Fibroblast of pulmonary artery (primary cell): Measurements from ENCODE around the gene IL1RAPL2.
"Not testable (repeated sequence)": the region's sequence is repeated elsewhere in the genome, so short reads cannot be mapped to it uniquely, and the experiment has no call there.

Source experiments
- DNase-seq: peaks from one replicate; pipeline ENCODE4 v3.0.0-alpha.2; 2010; ENCODE audit warnings: low read depth
- H3K4me3 ChIP-seq: replicated peaks from 2 replicates; pipeline ENCODE4 v1.5.1; 2011; ENCODE audit warnings: low read depth, mild to moderate bottlenecking, control low read depth, low read length, moderate library complexity
- TF ChIP-seq, protein P1 (sequence below): IDR thresholded peaks from 2 replicates; pipeline ENCODE4 v1.5.1; 2011; ENCODE audit warnings: mild to moderate bottlenecking, control low read depth, low read length, inconsistent platforms; ENCODE audit errors: missing control alignments

IL1RAPL2 gene

DNA sequence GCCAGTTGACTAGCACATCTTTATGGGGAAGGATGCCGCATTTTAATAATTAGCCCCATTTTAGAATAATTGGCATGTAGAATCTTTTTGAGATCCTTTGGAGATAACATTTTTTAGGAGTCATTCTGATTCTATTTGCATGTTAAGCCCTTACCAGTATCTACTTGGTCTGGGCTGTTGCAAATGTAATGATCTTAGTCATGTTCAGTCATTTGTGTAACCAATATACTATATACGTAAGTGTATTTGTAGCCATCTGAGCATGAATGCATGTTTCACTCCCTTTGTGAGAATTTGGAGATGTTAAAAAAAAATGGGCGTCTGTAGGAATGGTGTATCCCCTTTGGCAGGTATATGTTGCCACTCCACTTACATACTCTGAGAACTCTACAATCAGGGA is 535.4 kb downstream of the IL1RAPL2 start:
- H3K4me3 ChIP-seq: no peak overlapping the region
- no peak for DNase-seq
- TF ChIP-seq, protein P1, sequence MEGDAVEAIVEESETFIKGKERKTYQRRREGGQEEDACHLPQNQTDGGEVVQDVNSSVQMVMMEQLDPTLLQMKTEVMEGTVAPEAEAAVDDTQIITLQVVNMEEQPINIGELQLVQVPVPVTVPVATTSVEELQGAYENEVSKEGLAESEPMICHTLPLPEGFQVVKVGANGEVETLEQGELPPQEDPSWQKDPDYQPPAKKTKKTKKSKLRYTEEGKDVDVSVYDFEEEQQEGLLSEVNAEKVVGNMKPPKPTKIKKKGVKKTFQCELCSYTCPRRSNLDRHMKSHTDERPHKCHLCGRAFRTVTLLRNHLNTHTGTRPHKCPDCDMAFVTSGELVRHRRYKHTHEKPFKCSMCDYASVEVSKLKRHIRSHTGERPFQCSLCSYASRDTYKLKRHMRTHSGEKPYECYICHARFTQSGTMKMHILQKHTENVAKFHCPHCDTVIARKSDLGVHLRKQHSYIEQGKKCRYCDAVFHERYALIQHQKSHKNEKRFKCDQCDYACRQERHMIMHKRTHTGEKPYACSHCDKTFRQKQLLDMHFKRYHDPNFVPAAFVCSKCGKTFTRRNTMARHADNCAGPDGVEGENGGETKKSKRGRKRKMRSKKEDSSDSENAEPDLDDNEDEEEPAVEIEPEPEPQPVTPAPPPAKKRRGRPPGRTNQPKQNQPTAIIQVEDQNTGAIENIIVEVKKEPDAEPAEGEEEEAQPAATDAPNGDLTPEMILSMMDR: no peak

- no peak overlapping the region for H3K4me3 ChIP-seq
- no peak for DNase-seq
- TF ChIP-seq, protein P1: no peak
Measured at GRCh38 chrX:105109936-105110335, 543.9 kb downstream of the IL1RAPL2 start.

GRCh38 chrX:105114554-105115130 is 548.6 kb downstream of the IL1RAPL2 start:
- H3K4me3 ChIP-seq: no peak overlapping the region
- TF ChIP-seq, protein P1: no peak
- DNase-seq: no peak

GRCh38 chrX:105115596-105116320 is 549.8 kb downstream of the IL1RAPL2 start:
- DNase-seq, H3K4me3 ChIP-seq: not testable (repeated sequence)

DNA sequence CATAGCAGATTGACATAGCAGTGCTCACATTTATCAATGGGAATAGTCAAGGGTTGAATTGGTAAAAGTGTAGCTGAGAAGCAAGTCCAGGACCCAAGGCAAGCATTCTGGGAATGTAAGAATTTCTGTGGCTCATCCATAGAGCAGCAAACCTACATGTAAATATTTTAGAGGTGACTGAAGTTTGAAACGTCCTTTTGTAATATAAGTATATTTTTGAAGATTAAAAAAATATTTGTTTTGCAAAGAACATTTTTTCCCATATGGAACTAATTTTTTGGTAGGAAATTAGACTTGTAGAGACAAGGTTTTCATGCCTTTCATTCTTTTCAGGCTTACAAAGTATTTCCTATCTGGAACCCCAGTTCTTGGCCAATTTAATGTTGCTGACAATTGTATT is 550.5 kb downstream of the IL1RAPL2 start:
- TF ChIP-seq, protein P1: no peak
- no peak for DNase-seq

DNA sequence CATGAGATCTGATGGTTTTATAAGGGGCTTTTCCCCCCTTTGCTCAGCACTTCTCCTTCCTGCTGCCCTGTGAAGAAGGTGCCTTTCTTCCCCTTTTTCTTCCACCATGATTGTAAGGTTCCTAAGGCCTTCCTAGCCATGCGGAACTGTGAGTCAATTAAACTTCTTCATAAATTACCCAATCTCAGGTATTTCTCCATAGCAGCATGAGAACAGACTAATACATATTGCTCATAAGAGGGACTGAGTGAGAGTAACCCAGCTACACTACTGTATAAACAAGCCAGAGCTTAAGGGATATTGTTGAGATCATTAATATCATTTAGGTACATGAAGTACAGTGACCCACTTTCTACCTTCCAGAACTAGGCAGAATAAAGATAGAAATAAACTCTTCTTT is 551.6 kb downstream of the IL1RAPL2 start:
- no peak for DNase-seq
- H3K4me3 ChIP-seq: no peak overlapping the region
- TF ChIP-seq, protein P1: no peak

More for the DNA sequence above, 550.5 kb downstream of the IL1RAPL2 start:
- H3K4me3 ChIP-seq: no peak overlapping the region

- no peak for DNase-seq
- H3K4me3 ChIP-seq: no peak overlapping the region
- TF ChIP-seq, protein P1: no peak
Measured at GRCh38 chrX:105120463-105120862, 554.5 kb downstream of the IL1RAPL2 start.
